PFSK-1 (cell line): ENCODE results near the gene IFNA10. TPM values are rescaled to one million over a fixed set of nuclear protein-coding genes. Genes with fewer than 3 reads are reported as not detected.
"Not testable (repeated sequence)": the region's sequence is repeated elsewhere in the genome, so short reads cannot be mapped to it uniquely, and the experiment has no call there.

Experiments
- FOXP2 ChIP-seq: optimal IDR thresholded peaks from 2 replicates; pipeline ENCODE3; 2011; ENCODE audit warnings: borderline replicate concordance, control low read depth, inconsistent platforms; ENCODE audit not compliant: insufficient read depth; ENCODE audit errors: extremely low read length, extremely low read depth
- POLR2AphosphoS5 ChIP-seq: IDR thresholded peaks from 2 replicates; pipeline ENCODE4 v1.6.1; 2012; ENCODE audit warnings: low read depth, mild to moderate bottlenecking, control low read depth, low read length, moderate library complexity
- REST ChIP-seq, 2 experiments: IDR thresholded peaks; 2 replicates each; pipeline versions ENCODE4 v1.6.1 to v1.8.0; 2011 to 2012; ENCODE audit warnings: low read depth in 2 of 2, low read length in 2 of 2, control low read depth in 1 of 2, inconsistent platforms in 1 of 2, mild to moderate bottlenecking in 1 of 2, moderate library complexity in 1 of 2; ENCODE audit not compliant: insufficient read depth in 1 of 2
- SIN3A ChIP-seq: IDR thresholded peaks from 2 replicates; pipeline ENCODE4 v1.6.1; 2012; ENCODE audit warnings: mild to moderate bottlenecking, low read length, moderate library complexity, borderline replicate concordance; ENCODE audit not compliant: insufficient read depth
- TAF1 ChIP-seq: IDR thresholded peaks from 2 replicates; pipeline ENCODE4 v1.6.1; 2012; ENCODE audit warnings: low read length, control low read depth, borderline replicate concordance; ENCODE audit not compliant: insufficient read depth
- polyA plus RNA-seq: library from polyadenylated mRNA; unstranded; fragments of >200 nt; gene quantifications from one replicate; pipeline ENCODE4 v1.2.1, GENCODE V29; 2012; ENCODE audit warnings: low read depth, missing spikeins; ENCODE audit not compliant: insufficient read length

The IFNA10 gene
- not detected for polyA plus RNA-seq

- TF ChIP-seq POLR2AphosphoS5; SIN3A; REST (IDR thresholded peaks at IDR 0.05; ENCODE audit: insufficient read depth in 1 of 2, low read depth in 2 of 2, low read length in 2 of 2): not testable (repeated sequence)
Measured at GRCh38 chr9:21207043-21207442, at the start of gene IFNA10. Gene IFNA10, minus strand, starts transcription at chr9:21207143. Its CDS starts 46 bp downstream, at chr9:21207097.

- TF ChIP-seq FOXP2 = no peak
- no peak for TF ChIP-seq SIN3A
- no peak for TF ChIP-seq POLR2AphosphoS5
- no peak for TF ChIP-seq REST (IDR thresholded peaks at IDR 0.05; ENCODE audit: insufficient read depth in 1 of 2, low read depth in 2 of 2, low read length in 2 of 2)
- no peak for TF ChIP-seq TAF1
Measured at GRCh38 chr9:21255538-21256212, 48.7 kb upstream of the IFNA10 start.

GRCh38 chr9:21252721-21253547 is 46.0 kb upstream of the IFNA10 start:
- TF ChIP-seq SIN3A = peak; percentile 64; the same call in 1 of the 2 replicates
- no peak for TF ChIP-seq REST (IDR thresholded peaks at IDR 0.05; ENCODE audit: insufficient read depth in 1 of 2, low read depth in 2 of 2, low read length in 2 of 2)
- no peak for TF ChIP-seq TAF1
- no peak for TF ChIP-seq POLR2AphosphoS5

GRCh38 chr9:21251638-21252037 is 44.7 kb upstream of the IFNA10 start:
- TF ChIP-seq POLR2AphosphoS5 (no peak), TAF1 (no peak), REST (IDR thresholded peaks at IDR 0.05; ENCODE audit: insufficient read depth in 1 of 2, low read depth in 2 of 2, low read length in 2 of 2) (no peak), FOXP2 (no peak), SIN3A (no peak)
